GM10248 (cell line): ENCODE results near the gene KCNN4.

ENCODE experiments used
- CTCF ChIA-PET: fragments of 300-600 bp; sonication (Branson Sonifier 250); formaldehyde crosslinking; extraction: SDS; loops from one replicate; lab custom pipeline; 2021; ENCODE audit warnings: antibody characterized with exemption; lab: Yijun Ruan, JAX
- POLR2A ChIA-PET: fragments of 350-650 bp; sonication (Branson Sonifier 250); formaldehyde crosslinking; extraction: SDS; loops from one replicate; lab custom pipeline; 2020; ENCODE audit warnings: antibody characterized with exemption; lab: Yijun Ruan, JAX
- DNase-seq: peaks from one replicate; pipeline ENCODE4 v3.0.0; 2012; ENCODE audit errors: extremely low spot score
- CTCF ChIP-seq: IDR thresholded peaks from 2 replicates; pipeline ENCODE4 v1.5.1; 2012; ENCODE audit warnings: mild to moderate bottlenecking, low read depth; ENCODE audit errors: extremely low read depth, missing control alignments, control extremely low read depth

KCNN4 gene

GRCh38 chr19:43748205-43748594 lies 32.6 kb downstream of the KCNN4 start:
- ChIA-PET CTCF (interaction anchor here (0.8 to 7.7 kb wide), 4 partner anchors 15 to 62 kb away, joined by 3 to 67 read pairs (median 9); no protein-coding TSS in a partner anchor), POLR2A (no interaction called here)
- TF ChIP-seq CTCF: no peak
- no peak for DNase-seq

GRCh38 chr19:43747557-43748204 lies 33.1 kb downstream of the KCNN4 start:
- POLR2A ChIA-PET: no interaction called here

GRCh38 chr19:43743059-43743458 lies 37.7 kb downstream of the KCNN4 start:
- TF ChIP-seq CTCF: no peak
- CTCF ChIA-PET: interaction anchor here (0.9 to 7.7 kb wide), 5 partner anchors 8 to 74 kb away, joined by 3 to 67 read pairs (median 3); partner anchors contain the start of gene SMG9
- POLR2A ChIA-PET: no interaction called here

More at GRCh38 chr19:43747557-43748204, 33.1 kb downstream of the KCNN4 start:
- peak; percentile 52 for DNase-seq
- no peak for TF ChIP-seq CTCF
- CTCF ChIA-PET: interaction anchor here (0.8 to 7.7 kb wide), 9 partner anchors 9 to 153 kb away, joined by 3 to 67 read pairs (median 14); partner anchors contain the start of gene KCNN4

GRCh38 chr19:43741075-43741825 lies 39.5 kb downstream of the KCNN4 start:
- ChIA-PET POLR2A (no interaction called here), CTCF (interaction anchor here (0.9 to 7.7 kb wide), 7 partner anchors 19 to 69 kb away, joined by 3 to 67 read pairs (median 3); no protein-coding TSS in a partner anchor)
- TF ChIP-seq CTCF: no peak
- DNase-seq: no peak

More at GRCh38 chr19:43743059-43743458, 37.7 kb downstream of the KCNN4 start:
- DNase-seq: no peak

- no peak for DNase-seq
- CTCF ChIA-PET: interaction anchor here (0.9 to 2.2 kb wide), 5 partner anchors 25 to 70 kb away, joined by 3 to 7 read pairs (median 6); no protein-coding TSS in a partner anchor
- POLR2A ChIA-PET: no interaction called here
- TF ChIP-seq CTCF: no peak
Observed at GRCh38 chr19:43739439-43740235, 41.1 kb downstream of the KCNN4 start.
